Measurements from ENCODE around the gene WNT10A.

Gene WNT10A

DNA sequence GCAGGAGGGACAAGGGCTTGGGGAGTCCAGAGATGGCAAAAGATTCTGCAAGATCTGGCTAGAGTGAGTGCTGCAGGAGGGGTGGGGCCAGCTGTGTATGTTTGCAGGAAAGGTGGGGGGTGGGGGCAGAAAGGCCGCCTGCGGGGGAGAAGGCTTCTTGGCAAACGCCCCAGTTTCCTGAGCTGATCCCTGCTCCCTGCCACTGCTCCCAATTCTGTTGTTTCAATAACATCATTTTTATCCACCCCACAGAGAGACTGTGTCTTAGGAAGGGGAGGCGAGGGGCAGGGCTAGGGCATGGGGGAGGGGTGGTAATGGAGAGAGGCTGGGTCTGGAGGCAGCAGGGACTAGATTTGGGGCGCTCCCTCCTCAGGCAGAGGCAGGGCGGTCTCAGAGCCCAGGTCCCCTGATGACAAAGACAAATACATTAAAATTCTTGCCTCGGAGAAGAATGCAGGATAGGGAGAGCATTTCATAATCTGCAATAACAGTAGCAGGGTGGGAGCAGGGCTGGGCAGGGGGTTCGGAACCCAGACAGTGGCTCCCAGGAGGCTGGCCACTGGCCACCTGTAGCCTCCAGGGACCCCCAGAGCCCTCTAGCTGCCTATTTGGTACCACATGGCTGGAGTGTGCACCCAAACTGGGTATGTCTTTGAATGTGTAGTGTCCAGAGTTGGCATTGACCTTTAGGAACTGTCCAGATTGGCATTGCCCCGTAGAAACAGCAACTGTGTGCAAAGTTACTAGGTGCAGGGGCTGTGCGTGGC is 23.1 kb upstream of the WNT10A start:
- no peak for DNase-seq (ENCODE audit: low spot score)

DNA sequence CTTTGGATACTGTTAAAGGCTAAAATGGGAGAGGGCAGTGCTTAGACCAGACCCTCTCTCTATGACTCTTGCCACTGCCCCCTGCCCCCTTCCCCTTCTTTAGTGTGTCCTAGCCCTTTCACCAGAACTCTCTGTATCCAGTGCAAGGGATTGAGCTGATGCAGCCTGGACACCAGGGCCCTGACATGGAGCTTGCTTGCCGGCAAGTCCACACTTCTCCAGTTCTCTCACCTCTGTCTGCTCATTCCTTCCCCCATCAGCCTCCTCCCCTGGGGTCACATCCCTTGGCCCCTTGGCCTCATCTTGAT is 22.6 kb upstream of the WNT10A start:
- no peak for DNase-seq (ENCODE audit: low spot score)

DNA sequence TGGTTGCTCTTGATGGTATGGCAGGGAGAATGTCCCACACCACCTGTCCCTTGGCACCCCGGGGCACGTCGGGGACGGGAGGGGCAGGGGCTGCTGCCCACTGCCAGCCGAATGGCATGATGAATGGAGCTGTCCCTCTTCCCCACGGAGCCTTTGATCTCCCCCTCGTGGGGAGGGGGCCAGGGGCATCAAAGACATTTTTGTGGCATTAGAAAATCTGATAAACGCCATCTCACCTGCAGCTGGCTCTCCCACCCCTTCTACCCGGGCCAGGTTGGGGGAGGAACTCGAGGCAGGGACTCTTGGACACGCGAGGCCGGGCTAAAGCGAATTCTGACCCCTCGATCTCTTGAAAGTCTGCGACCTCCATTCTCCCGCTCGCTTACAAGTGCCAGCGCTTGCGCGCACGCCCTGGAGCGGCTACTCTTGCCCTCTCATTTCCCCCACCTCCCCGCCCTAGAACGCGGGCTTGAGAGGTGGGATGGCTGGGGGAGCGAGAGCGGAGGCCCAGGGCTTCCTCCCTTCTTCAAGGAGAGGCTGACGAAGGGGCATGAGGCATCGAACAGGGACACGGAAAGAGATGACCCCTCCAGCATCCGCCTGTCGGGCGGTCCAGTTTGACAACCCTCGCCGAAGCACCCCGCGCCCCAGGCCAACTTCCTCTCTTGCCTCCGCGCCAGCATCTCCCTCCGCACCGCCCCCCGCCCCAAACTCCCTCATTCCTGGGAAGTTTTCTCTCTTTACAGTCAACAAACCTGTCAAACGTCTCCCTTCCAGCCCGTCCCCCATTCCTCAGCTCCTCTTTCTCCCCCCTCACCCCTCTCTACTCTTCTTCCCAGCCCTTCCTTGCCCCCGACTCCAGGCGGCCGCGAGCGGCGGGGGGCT is 21.7 kb upstream of the WNT10A start:
- no peak for DNase-seq (ENCODE audit: low spot score)

DNA sequence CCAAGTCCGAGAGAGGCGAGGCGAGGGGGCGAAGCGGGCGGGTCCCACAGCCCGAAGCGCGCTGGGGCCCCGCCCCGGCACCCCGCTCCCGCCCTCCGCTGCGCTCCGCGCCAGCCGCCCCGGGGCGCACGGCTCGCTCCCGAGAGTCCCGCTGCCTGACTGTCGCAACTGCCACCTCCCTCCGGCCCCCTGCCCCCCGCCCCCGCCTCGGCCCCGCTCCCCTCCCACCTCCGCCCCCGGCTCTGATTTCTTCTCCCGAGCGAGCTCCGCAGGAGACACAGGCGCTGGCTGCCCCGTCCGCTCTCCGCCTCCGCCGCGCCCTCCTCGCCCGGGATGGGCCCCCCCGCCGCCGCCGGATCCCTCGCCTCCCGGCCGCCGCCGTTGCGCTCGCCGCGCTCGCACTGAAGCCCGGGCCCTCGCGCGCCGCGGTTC is 21.1 kb upstream of the WNT10A start, which contains the start of gene WNT6:
WNT6 (plus strand) TSS at position 250 of the 432 bp plus-strand sequence. CDS start 233 bp downstream, outside the sequence.
- DNase-seq (ENCODE audit: low spot score) = no peak

DNA sequence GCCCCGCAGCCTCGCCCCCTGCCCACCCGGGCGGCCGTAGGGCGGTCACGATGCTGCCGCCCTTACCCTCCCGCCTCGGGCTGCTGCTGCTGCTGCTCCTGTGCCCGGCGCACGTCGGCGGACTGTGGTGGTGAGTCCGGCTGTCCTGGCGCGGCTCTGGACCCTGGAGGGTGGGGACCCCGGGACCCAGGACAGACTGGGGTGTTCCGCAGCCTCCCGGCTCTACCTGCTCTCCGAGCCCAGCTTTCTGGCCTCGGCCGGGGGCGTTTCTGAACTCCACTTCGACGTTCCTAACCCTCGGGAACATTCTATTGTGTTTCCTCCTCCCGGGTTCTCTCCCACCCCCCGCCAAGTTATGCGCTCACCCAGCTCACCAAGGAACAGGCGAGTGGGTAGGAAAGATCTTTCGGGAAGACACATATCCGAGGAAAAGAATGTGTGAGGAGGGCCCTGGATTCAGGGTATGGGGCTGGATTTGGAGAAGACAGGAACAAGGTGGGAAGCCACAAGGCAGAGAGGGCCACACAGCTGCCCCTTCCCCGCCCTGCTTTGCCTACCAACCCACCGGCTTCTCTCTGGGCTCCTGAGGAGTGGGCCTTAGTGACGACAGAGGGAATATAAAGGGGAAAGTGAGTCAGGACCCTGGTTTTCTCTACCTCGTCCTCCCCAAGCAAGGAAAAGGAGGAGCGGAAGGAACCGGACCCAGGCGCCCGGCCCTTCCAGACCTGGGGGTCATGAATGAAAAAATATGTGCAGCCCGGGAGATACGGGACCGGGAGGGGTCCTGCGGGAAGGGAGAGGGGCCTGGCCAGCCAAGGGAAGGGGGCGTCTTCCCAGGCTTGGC is 20.4 kb upstream of the WNT10A start:
- DNase-seq (ENCODE audit: low spot score) = no peak

DNA sequence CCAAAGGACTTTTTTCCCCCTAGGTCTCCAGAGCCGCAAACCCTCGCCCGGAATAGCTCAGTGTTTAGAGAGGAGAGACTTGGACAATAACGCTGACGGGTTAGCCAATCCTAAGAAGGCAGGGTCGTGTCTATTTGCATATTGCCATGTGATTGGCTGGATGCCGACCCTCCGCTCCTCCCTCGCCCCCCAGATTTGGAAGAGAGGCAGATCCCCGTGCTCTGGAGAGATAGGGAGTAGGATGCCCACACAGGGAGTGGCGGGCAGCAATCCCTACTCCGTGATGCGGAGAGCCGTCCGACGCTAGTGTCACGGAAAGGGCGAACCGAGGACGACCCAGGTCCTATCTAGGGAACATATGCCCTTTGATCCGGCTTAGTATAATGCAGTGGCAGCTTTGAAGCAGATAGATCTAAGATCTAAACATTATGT is 19.7 kb upstream of the WNT10A start:
- DNase-seq (ENCODE audit: low spot score) = no peak

DNA sequence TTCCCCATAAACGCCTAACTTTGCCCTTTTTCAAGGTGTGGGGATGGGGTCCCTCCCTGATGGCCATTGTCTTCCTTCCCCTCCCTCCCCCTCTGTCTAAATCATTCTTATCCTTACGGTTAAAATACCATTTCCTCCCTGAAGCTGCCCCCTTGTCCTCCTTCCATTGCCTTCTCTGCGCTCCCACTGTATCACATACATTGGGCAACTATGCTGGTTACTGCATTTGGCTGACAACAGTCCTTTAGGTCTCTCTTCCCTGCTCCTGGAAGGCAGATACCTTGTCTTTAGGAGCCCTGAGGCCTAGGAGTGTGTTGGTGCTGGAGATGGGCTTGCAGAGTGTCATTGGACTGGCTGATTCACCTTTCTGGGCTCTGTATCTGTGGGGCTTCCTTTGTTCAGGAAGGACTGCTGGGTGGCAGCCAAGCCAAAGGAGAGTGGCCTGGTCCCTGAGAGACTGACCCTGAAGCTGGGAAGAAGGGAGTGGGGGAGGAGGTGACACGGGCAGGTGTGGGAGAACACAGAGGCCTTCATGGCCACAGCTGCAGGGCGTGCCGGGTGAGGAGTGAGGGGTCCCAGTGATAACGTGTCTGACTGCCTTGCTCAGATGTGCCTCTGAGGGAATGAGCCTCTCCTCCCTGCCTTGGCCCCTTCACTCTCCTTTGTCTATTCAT is 18.9 kb upstream of the WNT10A start:
- no peak for DNase-seq (ENCODE audit: low spot score)

DNA sequence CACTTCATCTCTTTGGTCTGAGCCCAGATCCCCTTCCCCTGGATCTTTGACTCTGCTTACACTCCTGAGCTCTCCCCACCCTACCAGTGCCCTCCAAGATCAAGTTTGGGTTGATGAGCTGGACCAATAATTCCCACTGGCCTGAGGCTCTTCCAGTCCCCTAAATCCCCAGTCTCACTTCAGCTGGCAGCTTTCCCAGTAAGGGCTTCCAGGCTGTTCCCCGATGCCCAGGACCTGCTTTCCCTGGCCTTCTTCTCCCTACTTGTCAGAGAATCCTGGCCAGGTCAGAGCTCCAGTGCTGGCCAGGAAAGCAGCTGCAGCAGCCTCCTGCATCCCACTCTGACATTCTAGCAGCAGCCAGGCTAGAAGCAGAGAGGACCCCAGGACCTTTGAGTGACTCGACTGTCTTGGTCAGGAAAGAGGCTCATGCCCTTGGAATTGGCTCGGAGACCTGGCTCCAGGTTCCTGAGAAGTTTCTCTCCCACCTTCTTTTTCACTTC is 17.6 kb upstream of the WNT10A start:
- DNase-seq (ENCODE audit: low spot score) = no peak

DNA sequence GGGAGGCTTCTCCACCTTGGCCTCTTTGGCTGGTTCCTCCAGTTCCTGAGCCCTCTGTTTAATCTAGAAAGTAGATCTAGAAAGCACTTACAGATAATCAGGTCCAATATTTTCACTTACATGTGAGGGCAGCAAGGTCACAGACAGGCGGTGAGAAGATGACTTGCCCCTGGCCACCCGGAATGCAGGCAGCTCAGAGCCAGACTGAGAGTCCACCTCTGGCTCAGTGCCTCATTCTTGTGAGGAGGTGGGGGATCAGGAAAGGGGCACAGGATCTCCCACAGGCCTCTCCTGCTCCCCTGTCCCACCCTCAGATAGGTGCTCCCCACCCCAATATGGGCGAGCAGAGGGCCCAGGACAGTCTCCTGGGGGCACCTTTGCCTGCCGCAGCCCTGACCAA is 15.3 kb upstream of the WNT10A start:
- no peak for DNase-seq (ENCODE audit: low spot score)

DNA sequence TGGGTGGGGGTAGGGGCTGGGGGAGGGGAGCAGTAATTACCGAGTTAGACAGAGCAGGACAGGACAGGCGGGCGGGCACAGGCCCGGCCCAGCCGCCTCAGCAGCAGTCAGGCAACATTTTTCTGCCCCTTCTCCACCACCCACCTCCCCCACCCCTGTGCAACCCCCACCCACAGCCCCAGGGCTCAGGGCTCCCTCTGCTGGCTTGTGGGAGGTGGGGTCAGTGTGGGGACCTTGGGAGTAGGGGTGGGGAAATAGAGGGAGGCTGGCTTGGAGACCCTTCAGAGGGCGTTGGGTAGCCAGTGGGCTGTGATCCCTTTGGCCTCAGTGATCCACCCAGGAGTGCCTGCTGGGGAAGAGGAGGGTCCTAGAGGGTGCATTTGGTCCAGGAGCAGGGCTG is 14.7 kb upstream of the WNT10A start:
- DNase-seq (ENCODE audit: low spot score) = no peak

DNA sequence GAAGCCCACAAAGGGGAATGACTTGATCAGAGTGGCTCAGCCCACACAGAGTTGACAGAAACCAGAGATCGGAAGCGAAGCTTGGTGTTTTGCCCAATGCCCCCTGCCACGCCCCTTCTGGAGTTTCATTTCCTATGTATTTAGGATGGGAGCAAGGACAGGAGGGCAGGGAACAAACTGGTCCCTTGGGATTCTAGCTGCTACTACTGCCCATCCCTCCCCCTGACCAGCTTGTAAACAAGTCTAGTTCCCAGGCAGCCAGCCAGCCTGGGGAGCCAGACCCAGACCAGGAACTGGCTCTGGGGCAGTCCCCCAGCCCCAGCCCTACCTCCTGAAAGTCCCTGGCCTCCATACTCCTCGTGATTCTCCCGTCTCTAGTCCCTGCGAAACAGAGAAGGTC is 12.8 kb upstream of the WNT10A start:
- DNase-seq (ENCODE audit: low spot score) = no peak

DNA sequence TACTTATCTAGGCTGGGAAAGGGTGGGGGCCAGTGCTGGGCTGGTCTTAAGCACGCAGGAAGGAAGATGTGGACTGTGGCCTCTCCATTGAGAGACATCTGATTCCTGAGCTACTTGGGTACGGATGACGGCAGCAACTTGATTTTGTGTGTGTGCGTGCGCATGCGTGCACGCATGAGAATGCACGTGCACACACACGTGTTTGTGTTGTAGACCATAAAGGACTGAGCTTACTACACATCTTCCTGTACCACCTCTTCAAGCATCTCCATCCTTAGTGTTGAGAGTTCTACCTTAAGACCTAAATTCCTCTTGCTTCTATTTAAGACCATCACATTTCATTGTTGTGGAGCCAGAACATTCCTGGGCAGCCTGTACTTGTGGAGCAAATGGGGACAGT is 11.6 kb upstream of the WNT10A start:
- no peak for DNase-seq (ENCODE audit: low spot score)

DNA sequence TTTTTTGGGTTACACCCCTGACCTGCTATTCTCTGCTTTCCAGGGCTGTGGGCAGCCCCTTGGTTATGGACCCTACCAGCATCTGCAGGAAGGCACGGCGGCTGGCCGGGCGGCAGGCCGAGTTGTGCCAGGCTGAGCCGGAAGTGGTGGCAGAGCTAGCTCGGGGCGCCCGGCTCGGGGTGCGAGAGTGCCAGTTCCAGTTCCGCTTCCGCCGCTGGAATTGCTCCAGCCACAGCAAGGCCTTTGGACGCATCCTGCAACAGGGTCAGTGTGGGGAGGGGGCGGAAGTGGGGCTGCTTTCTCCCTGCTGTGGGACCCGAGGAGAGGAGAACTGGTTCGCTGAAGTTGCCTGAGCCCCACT is 9.7 kb upstream of the WNT10A start:
- no peak for DNase-seq (ENCODE audit: low spot score)

DNA sequence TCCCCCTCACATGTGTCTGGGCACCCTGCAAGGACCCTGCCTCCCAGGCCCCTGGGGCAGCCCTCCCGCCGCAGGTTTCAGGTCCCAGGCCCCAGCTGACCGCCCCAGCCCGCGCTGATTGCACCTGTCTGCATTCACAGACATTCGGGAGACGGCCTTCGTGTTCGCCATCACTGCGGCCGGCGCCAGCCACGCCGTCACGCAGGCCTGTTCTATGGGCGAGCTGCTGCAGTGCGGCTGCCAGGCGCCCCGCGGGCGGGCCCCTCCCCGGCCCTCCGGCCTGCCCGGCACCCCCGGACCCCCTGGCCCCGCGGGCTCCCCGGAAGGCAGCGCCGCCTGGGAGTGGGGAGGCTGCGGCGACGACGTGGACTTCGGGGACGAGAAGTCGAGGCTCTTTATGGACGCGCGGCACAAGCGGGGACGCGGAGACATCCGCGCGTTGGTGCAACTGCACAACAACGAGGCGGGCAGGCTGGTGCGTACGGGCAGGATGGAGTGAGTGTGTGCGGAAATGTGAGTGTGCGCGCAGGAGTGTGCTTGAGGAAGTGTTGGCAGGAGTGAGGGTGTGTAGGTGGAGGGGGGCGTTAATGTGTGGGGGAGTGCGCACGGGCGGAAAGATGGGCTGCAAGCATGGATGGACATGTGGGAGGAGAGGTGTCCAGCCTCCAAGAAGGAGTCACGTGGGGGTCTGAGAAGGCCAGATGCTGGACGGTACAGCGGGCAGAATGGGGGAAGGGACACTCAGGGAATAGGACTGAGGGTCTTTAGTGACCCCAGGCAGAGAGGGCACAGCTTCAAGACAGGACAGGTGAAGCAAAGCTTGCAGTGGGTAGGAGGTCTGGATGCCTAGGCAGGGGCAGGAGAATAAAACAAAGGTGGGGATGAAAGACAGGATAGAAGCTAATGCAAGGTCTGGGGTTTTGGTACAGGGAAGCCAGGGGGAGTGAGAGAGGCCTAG is 9.0 kb upstream of the WNT10A start:
- no peak for DNase-seq (ENCODE audit: low spot score)

DNA sequence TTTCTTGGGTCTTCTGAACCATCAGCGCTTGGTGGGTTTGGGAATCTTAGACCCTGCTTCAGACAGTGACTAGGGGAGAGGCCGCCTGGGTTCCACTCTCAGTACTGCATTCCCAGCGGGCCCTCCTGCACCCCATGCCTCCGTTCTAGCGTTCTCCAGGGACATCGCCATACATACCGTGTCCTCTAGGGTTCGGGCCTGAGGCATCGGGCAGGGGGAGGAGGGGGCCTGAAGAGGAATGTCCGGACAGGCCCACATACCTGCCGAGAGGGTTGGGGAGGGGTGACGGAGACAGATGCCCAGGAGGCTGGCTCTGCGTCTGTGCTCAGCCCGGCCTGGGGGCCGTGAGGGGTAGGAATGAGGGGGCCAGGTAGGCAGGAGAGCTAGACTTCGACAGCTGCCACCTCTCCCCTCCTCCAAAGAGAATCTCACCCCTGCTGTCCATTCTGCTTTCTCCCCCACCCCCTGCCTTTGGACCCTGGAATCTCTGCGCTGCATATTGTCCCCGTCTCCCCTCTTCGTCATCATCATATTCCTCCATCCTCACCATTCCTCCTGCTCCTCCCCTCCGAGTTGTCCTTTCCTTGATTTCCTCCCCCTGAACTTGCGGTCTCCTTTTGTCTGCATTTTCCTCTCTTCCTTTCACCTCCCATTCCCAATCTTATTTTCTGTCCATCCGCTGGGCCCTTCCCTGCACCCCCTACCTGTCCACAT is 7.8 kb upstream of the WNT10A start:
- DNase-seq (ENCODE audit: low spot score) = no peak

DNA sequence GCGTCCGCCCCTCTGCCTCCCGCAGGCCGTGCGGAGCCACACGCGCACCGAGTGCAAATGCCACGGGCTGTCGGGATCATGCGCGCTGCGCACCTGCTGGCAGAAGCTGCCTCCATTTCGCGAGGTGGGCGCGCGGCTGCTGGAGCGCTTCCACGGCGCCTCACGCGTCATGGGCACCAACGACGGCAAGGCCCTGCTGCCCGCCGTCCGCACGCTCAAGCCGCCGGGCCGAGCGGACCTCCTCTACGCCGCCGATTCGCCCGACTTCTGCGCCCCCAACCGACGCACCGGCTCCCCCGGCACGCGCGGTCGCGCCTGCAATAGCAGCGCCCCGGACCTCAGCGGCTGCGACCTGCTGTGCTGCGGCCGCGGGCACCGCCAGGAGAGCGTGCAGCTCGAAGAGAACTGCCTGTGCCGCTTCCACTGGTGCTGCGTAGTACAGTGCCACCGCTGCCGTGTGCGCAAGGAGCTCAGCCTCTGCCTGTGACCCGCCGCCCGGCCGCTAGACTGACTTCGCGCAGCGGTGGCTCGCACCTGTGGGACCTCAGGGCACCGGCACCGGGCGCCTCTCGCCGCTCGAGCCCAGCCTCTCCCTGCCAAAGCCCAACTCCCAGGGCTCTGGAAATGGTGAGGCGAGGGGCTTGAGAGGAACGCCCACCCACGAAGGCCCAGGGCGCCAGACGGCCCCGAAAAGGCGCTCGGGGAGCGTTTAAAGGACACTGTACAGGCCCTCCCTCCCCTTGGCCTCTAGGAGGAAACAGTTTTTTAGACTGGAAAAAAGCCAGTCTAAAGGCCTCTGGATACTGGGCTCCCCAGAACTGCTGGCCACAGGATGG is 7.1 kb upstream of the WNT10A start:
- DNase-seq (ENCODE audit: low spot score) = no peak

DNA sequence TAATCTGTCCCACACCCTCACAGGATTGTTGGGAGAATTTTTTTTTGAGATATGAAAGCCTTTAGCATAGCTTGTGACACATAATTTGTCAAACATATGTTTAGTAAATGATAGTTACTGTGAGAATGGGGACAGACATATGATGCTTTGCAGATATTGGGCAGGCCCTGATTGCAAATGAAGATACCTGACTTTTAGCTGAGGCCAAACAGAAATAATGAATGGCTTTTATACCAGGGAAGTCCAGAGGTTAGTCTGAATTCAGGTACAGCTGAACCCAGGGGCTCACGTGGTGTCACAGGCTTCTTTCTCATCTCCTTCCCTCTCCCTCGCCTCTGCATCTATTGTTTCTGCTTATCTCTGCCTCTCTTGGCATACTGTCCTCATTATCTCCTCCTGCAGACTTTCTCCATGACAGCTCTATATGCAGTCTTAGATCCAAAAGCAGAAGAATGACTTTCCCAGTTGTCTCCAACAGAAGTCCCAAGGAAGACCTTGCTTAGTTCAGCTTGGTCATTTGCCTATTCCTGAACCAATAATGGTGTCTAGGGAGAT is 4.9 kb upstream of the WNT10A start:
- no peak for DNase-seq (ENCODE audit: low spot score)

DNA sequence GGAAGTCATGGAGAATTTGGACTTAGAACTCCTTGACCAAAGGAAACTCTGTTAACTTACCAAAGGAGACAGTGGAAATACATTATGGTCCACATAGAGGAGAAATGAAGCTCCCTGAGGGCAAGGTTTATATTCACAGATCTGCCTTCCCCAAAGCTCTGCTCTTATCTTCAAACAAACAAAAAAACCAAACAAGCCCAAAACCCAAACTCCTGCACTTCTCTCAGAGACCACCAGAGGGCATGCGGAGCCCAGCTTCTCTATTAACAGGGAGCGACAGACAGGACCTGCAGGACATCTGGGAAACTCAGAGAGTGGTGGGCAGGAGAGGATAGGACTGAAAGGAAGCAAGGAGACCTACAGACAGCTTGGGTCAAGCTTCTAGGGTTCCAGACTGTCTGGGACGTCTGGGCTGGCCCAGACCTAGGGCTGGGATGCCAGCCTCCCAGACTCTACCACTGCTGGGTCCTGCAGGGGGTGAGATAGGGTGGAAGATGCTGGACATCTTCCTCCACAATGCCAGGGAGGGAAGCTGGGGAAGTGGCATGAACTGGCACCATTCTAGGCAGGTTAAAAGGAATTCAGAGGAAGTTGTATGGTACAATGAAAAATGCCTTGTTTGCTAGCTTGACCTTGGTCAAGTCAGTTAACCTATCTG is 4.0 kb upstream of the WNT10A start:
- DNase-seq (ENCODE audit: low spot score) = peak; percentile 68
